Ishikawa (cell line): ENCODE measurements around the gene ATP2C1.

Source experiments
- CEBPB ChIP-seq: IDR thresholded peaks from 2 replicates; pipeline ENCODE4 v1.6.1; 2012
- CREB1 ChIP-seq: IDR thresholded peaks from 2 replicates; pipeline ENCODE4 v1.6.1; 2012; ENCODE audit warnings: low read depth
- EGR1 ChIP-seq: IDR thresholded peaks from 2 replicates; pipeline ENCODE4 v1.6.1; 2012
- EP300 ChIP-seq: IDR thresholded peaks from 2 replicates; pipeline ENCODE4 v1.6.1; 2012; ENCODE audit warnings: borderline replicate concordance
- FOXM1 ChIP-seq: IDR thresholded peaks from 2 replicates; pipeline ENCODE4 v1.6.1; 2012; ENCODE audit warnings: low read depth, borderline replicate concordance
- NFIC ChIP-seq: IDR thresholded peaks from 2 replicates; pipeline ENCODE4 v1.6.1; 2012
- RAD21 ChIP-seq: IDR thresholded peaks from 2 replicates; pipeline ENCODE4 v1.6.1; 2012; ENCODE audit warnings: low read depth
- TAF1 ChIP-seq: IDR thresholded peaks from 2 replicates; pipeline ENCODE4 v1.6.1; 2012; ENCODE audit warnings: low read depth, mild to moderate bottlenecking
- TCF12 ChIP-seq: IDR thresholded peaks from 2 replicates; pipeline ENCODE4 v1.6.1; 2012; ENCODE audit warnings: low read depth
- TEAD4 ChIP-seq: IDR thresholded peaks from 2 replicates; pipeline ENCODE4 v1.6.1; 2012
- USF1 ChIP-seq: IDR thresholded peaks from 2 replicates; pipeline ENCODE4 v1.6.1; 2012
- YY1 ChIP-seq: IDR thresholded peaks from 2 replicates; pipeline ENCODE4 v1.6.1; 2012; ENCODE audit warnings: low read depth
- ZBTB7A ChIP-seq: IDR thresholded peaks from 2 replicates; pipeline ENCODE4 v1.6.1; 2012; ENCODE audit warnings: low read depth
- TF ChIP-seq, protein P1 (sequence below): IDR thresholded peaks from 2 replicates; pipeline ENCODE4 v1.6.1; 2012; ENCODE audit warnings: low read depth, mild to moderate bottlenecking
- TF ChIP-seq, protein P2 (sequence below): IDR thresholded peaks from 2 replicates; pipeline ENCODE4 v1.6.1; 2012

Gene ATP2C1

GRCh38 chr3:131028844-131029243, 135.0 kb downstream of the ATP2C1 start:
- TF ChIP-seq CREB1 (no peak), RAD21 (no peak), FOXM1 (no peak), YY1 (no peak), ZBTB7A (no peak), EP300 (no peak), TAF1 (no peak), USF1 (no peak), TEAD4 (no peak), CEBPB (no peak), NFIC (no peak), TCF12 (no peak), EGR1 (no peak)
- TF ChIP-seq, protein P1, sequence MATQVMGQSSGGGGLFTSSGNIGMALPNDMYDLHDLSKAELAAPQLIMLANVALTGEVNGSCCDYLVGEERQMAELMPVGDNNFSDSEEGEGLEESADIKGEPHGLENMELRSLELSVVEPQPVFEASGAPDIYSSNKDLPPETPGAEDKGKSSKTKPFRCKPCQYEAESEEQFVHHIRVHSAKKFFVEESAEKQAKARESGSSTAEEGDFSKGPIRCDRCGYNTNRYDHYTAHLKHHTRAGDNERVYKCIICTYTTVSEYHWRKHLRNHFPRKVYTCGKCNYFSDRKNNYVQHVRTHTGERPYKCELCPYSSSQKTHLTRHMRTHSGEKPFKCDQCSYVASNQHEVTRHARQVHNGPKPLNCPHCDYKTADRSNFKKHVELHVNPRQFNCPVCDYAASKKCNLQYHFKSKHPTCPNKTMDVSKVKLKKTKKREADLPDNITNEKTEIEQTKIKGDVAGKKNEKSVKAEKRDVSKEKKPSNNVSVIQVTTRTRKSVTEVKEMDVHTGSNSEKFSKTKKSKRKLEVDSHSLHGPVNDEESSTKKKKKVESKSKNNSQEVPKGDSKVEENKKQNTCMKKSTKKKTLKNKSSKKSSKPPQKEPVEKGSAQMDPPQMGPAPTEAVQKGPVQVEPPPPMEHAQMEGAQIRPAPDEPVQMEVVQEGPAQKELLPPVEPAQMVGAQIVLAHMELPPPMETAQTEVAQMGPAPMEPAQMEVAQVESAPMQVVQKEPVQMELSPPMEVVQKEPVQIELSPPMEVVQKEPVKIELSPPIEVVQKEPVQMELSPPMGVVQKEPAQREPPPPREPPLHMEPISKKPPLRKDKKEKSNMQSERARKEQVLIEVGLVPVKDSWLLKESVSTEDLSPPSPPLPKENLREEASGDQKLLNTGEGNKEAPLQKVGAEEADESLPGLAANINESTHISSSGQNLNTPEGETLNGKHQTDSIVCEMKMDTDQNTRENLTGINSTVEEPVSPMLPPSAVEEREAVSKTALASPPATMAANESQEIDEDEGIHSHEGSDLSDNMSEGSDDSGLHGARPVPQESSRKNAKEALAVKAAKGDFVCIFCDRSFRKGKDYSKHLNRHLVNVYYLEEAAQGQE = no peak
- TF ChIP-seq, protein P2, sequence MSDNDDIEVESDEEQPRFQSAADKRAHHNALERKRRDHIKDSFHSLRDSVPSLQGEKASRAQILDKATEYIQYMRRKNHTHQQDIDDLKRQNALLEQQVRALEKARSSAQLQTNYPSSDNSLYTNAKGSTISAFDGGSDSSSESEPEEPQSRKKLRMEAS = no peak

DNA sequence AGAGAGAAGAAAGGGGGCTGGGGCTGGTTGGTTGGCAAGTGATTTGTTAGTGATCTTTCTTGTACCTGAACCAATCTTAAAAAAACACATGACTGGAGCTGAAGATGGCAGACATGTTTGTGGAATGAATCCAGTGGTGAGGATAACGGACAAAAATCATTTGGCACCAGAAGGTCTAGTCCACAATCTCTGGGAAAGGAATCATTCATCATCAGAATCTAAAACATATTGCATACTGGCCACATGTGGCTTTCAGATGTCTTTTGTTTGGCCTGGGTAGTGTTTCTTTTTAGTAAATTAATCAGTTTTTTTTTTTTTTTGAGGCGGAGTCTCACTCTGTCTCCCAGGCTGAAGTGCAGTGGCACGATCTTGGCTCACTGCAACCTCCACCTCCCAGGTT, 137.8 kb downstream of the ATP2C1 start:
- TF ChIP-seq, protein P2 = no peak
- TF ChIP-seq, protein P1 = no peak
- TF ChIP-seq TEAD4 = no peak
- no peak for TF ChIP-seq FOXM1
- TF ChIP-seq CEBPB = no peak

GRCh38 chr3:131033480-131034080, 139.7 kb downstream of the ATP2C1 start:
- TF ChIP-seq USF1 = no peak
- TF ChIP-seq CEBPB = no peak
- peak; percentile 78 for TF ChIP-seq RAD21

GRCh38 chr3:131036200-131036816, 142.4 kb downstream of the ATP2C1 start:
- TF ChIP-seq TCF12 = no peak
- TF ChIP-seq EGR1 = no peak
- TF ChIP-seq TEAD4 = no peak
- no peak for TF ChIP-seq YY1
- TF ChIP-seq NFIC = no peak
- TF ChIP-seq EP300 = no peak
- no peak for TF ChIP-seq CREB1
- no peak for TF ChIP-seq FOXM1
- TF ChIP-seq, protein P1 = no peak
- no peak for TF ChIP-seq RAD21
- TF ChIP-seq, protein P2 = no peak
- no peak for TF ChIP-seq CEBPB
- TF ChIP-seq TAF1 = no peak
- no peak for TF ChIP-seq USF1
- no peak for TF ChIP-seq ZBTB7A
